Left ventricle myocardium inferior (tissue), 1 donor: ENCODE results near the gene CCT7. TPM values are rescaled to one million over a fixed set of nuclear protein-coding genes. Genes with fewer than 3 reads are reported as not detected.

Source experiments
- DNase-seq: peaks from one replicate; pipeline ENCODE4 v3.0.0-alpha.2; 2020
- H3K27ac ChIP-seq: fragments of 200-600 bp; replicated peaks from 2 replicates; pipeline ENCODE4 v1.8.0; 2021
- H3K27me3 ChIP-seq: fragments of 200-600 bp; 2 replicates; pipeline ENCODE4 v1.8.0; 2021; ENCODE audit warnings: low read depth
- H3K36me3 ChIP-seq: fragments of 200-600 bp; 2 replicates; pipeline ENCODE4 v1.8.0; 2021
- H3K4me1 ChIP-seq: fragments of 200-600 bp; 2 replicates; pipeline ENCODE4 v1.8.0; 2021
- H3K4me3 ChIP-seq: fragments of 200-600 bp; 2 replicates; pipeline ENCODE4 v1.8.0; 2021; ENCODE audit warnings: mild to moderate bottlenecking, moderate library complexity
- H3K9me3 ChIP-seq: fragments of 200-600 bp; replicated peaks from 2 replicates; pipeline ENCODE4 v1.8.0; 2021
- intact Hi-C: fragments of 100-400 bp; cut with micrococcal nuclease; formaldehyde crosslinking; loops from one replicate; pipeline ENCODE4 v1.11.0; 2022
- total RNA-seq: library from RNA; stranded (reverse); fragmentation: NEBNext Ultra II Directional; extraction: Animal tissue kit (Norgen Biotek cat#: 25700); gene quantifications from one replicate; pipeline ENCODE4 v1.2.1, GENCODE V29; 2021
- TF ChIP-seq, protein P1 (sequence below): fragments of 200-600 bp; IDR thresholded peaks from 2 replicates; pipeline ENCODE4 v1.8.0; 2021; ENCODE audit warnings: antibody characterized with exemption, mild to moderate bottlenecking, borderline replicate concordance
- donor health status: DM: no; HTN: yes; CAD: no; lungs with severe emphysema.

CCT7 gene
- total RNA-seq, 1 donor from 2014 or later = 197 TPM

DNA sequence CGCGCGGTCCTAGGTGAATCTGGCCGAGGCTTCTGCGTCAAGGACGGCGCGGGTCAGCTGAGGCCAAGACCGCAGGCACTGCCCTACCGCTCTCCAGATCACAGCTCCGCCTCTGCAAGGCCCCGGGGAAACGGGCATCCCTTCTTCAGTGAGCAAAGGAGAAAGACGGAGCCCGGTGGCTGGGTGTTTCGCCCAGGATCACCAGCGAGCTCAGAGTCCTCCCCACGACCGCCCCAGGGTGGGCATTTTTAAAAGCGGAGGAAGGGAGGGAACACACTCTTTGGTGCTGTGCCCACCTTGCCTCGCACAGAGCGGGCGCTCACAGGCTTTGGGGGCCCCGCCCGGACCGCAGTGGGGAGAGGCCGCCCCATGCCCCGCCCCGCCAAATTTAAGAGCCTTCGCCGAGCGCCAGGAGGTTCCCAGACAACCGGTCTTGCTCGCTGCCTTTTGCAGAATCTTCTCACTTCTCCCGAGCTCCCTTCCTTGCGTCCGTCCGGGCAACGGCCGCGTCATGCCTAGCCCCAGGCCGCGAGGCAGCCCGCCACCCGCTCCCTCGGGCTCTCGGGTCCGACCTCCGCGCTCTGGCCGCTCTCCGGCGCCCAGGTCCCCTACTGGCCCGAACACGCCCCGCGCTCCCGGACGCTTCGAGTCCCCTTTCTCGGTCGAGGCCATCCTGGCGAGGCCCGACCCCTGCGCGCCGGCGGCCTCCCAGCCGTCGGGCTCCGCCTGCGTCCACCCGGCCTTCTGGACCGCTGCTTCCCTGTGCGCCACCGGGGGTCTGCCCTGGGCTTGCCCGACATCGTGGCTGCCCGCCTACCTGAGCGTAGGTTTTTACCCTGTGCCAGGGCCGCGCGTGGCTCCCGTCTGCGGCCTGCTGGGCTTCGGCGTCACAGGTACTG, 31.7 kb upstream of the CCT7 start, which contains the start of gene NOTO:
NOTO (plus strand) TSS at position 419 of the 899 bp plus-strand sequence; CDS start at position 512, 93 bp downstream.
- TF ChIP-seq, protein P1, sequence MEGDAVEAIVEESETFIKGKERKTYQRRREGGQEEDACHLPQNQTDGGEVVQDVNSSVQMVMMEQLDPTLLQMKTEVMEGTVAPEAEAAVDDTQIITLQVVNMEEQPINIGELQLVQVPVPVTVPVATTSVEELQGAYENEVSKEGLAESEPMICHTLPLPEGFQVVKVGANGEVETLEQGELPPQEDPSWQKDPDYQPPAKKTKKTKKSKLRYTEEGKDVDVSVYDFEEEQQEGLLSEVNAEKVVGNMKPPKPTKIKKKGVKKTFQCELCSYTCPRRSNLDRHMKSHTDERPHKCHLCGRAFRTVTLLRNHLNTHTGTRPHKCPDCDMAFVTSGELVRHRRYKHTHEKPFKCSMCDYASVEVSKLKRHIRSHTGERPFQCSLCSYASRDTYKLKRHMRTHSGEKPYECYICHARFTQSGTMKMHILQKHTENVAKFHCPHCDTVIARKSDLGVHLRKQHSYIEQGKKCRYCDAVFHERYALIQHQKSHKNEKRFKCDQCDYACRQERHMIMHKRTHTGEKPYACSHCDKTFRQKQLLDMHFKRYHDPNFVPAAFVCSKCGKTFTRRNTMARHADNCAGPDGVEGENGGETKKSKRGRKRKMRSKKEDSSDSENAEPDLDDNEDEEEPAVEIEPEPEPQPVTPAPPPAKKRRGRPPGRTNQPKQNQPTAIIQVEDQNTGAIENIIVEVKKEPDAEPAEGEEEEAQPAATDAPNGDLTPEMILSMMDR = no peak
- DNase-seq = no peak
- no peak within 1 kb of the TSS for H3K27ac ChIP-seq
- peaks cover 98% of the 10 kb centered on the region for H3K27me3 ChIP-seq
- H3K36me3 ChIP-seq = no peaks in the 10 kb centered on the region
- peaks cover 16% of the 10 kb centered on the region for H3K4me1 ChIP-seq
- no peaks in the 10 kb centered on the region for H3K9me3 ChIP-seq
- intact Hi-C loops = no loop called here
- H3K4me3 ChIP-seq = peak within 1 kb of the TSS; percentile 55

DNA sequence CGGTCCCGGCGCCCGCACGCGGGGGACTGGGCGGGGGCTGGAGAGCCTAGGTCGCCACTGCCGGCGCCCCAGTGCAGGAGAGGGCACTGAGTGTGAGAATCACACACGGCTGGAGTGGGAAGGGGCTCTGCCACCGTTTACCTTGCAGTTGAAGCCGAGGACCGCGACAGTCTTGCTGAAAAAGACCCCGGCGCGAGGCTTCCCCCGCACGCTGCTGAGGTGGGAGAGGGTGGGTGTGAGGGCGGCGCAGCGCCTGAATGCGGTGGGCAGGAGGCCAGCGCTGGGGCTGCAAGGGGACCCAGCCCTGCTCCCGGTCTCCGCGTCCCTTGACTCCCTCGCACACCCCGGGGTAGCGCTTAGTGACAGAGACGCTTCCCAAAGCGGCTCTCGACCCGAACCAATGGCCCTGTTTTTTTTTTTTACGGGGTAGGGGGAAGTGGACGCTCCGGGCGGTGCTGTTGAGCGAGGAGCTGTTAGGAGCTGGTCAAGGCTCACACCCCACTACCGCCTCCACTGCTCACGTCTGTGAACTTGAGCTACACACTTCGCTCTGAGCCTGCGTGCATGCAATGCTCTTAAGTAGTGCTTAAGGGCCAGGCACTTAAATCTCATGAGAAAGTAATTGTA, 30.9 kb upstream of the CCT7 start:
- no peaks in the 10 kb centered on the region for H3K9me3 ChIP-seq
- intact Hi-C loops = no loop called here
- no peak for DNase-seq
- TF ChIP-seq, protein P1 = no peak
- H3K27me3 ChIP-seq = peaks cover 90% of the 10 kb centered on the region
- no peak overlapping the region for H3K27ac ChIP-seq
- H3K36me3 ChIP-seq = no peaks in the 10 kb centered on the region
- peak overlapping the region; percentile 55 for H3K4me3 ChIP-seq
- H3K4me1 ChIP-seq = peaks cover 16% of the 10 kb centered on the region

DNA sequence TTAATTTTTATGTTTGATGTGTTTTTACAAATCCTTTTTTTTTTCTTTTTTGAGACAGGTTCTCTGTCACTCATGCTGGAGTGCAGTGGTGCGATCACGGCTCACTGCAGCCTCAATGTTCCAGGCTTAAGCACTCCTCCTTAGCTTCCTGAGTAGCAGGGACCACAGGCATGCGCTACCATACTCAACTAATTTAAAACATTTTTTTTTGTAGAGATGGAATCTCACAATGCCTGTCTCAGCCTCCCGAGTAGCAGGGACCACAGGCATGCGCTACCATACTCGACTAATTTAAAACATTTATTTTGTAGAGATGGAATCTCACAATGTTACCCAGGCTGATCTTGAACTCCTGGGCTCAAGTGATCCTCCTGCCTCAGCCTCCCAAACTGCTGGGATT, 28.5 kb upstream of the CCT7 start:
- Histone ChIP-seq H3K36me3 (no peaks in the 10 kb centered on the region), H3K27ac (no peak overlapping the region), H3K27me3 (peaks cover 66% of the 10 kb centered on the region), H3K4me1 (peaks cover 16% of the 10 kb centered on the region), H3K4me3 (no peak overlapping the region), H3K9me3 (no peaks in the 10 kb centered on the region)
- intact Hi-C loops = no loop called here
- TF ChIP-seq, protein P1 = no peak
- DNase-seq = no peak

DNA sequence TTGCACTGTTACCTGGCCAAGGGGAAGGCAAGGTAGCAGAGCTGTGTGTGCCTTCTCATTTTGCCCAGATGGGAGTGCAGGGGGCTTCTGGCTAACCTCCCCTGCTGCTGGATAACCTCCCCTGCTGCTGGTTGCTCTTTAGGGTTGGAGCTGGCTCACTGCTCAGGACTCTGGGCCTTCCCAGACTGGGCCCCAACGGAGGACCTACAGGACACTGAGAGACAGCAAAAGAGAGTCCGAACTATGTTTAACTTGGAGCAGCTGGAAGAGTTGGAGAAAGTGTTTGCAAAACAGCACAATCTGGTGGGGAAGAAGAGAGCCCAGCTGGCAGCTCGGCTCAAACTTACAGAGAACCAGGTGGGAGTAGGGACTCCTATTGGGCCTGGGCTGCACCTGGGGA, 25.9 kb upstream of the CCT7 start:
- Histone ChIP-seq H3K36me3 (no peaks in the 10 kb centered on the region), H3K4me1 (peaks cover 2% of the 10 kb centered on the region), H3K9me3 (no peaks in the 10 kb centered on the region), H3K27ac (no peak overlapping the region), H3K27me3 (peaks cover 40% of the 10 kb centered on the region), H3K4me3 (no peak overlapping the region)
- intact Hi-C loops = no loop called here
- DNase-seq = no peak
- TF ChIP-seq, protein P1 = no peak

DNA sequence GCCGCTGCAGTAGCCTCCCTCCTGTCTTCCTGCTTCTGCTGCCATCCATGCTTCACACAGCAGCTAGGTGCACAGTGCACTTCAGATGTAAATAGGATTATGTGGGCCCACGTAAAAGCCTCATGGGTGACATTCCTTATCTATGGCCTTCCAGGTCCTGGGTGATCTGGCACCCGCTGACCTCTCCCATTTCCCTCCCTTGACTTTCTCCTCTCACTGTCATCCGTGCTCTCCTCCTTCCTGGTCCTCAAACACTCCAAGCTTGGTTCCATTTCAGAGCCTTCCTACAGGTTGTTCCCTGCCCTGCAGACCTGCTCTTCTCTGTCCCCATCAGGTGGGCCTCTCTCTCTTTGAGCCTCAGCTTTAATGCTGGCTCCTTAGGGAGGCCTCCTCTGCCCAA, 24.1 kb upstream of the CCT7 start:
- H3K4me3 ChIP-seq = no peak overlapping the region
- H3K27me3 ChIP-seq = peaks cover 23% of the 10 kb centered on the region
- intact Hi-C loops = no loop called here

More for the DNA sequence above, 24.1 kb upstream of the CCT7 start:
- no peak for DNase-seq
- no peak overlapping the region for H3K27ac ChIP-seq
- no peaks in the 10 kb centered on the region for H3K36me3 ChIP-seq
- no peaks in the 10 kb centered on the region for H3K9me3 ChIP-seq
- H3K4me1 ChIP-seq = peaks cover 20% of the 10 kb centered on the region
- TF ChIP-seq, protein P1 = no peak
